Heart right ventricle (tissue), 16 donors: Measurements from ENCODE around the gene MYCN. TPM values are rescaled to one million over a fixed set of nuclear protein-coding genes. Genes with fewer than 3 reads are reported as not detected.

Source experiments
- ATAC-seq, 8 donors: fragments of 200-7000 bp; cut with Tn5 transposase; one replicate each; pipeline ENCODE4 v1.9.1; 2020; ENCODE audit warnings: mild to moderate bottlenecking in 8 of 8, moderate library complexity in 8 of 8, moderate number of reproducible peaks in 1 of 8
- DNase-seq, 2 donors: peaks; one replicate each; pipeline ENCODE4 v3.0.0-alpha.2; 2020
- H3K27ac ChIP-seq, 10 donors: fragments of 200-600 bp; sonication (generic) in 2 of 10; one replicate each; pipeline versions ENCODE4 v1.5.0 to v1.8.0; 2020 to 2022; ENCODE audit warnings: mild to moderate bottlenecking in 3 of 10
- H3K27me3 ChIP-seq, 7 donors: fragments of 200-600 bp; one replicate each; pipeline ENCODE4 v1.8.0; 2021 to 2022; ENCODE audit warnings: mild to moderate bottlenecking in 2 of 7
- H3K36me3 ChIP-seq, 9 donors: fragments of 200-600 bp; sonication (generic) in 1 of 9; one replicate each; pipeline versions ENCODE4 v1.5.0 to v1.8.0; 2020 to 2022; ENCODE audit warnings: mild to moderate bottlenecking in 2 of 9
- H3K4me1 ChIP-seq, 9 donors: fragments of 200-600 bp; sonication (generic) in 1 of 9; one replicate each; pipeline versions ENCODE4 v1.5.0 to v1.8.0; 2020 to 2022; ENCODE audit warnings: mild to moderate bottlenecking in 4 of 9
- H3K4me3 ChIP-seq, 10 donors: fragments of 200-600 bp; sonication (generic) in 2 of 10; one replicate each; pipeline versions ENCODE4 v1.5.0 to v1.8.0; 2020 to 2022; ENCODE audit warnings: mild to moderate bottlenecking in 7 of 10, moderate library complexity in 2 of 10
- H3K9me3 ChIP-seq, 11 donors: fragments of 200-600 bp in 10 of 11; sonication (generic) in 2 of 11; one replicate each; pipeline versions ENCODE4 v1.5.0 to v1.8.0; 2013 to 2022; ENCODE audit warnings: mild to moderate bottlenecking in 2 of 11, control low read depth in 1 of 11, moderate library complexity in 1 of 11
- CTCF ChIP-seq, 9 donors: fragments of 200-600 bp; sonication (generic) in 2 of 9; IDR thresholded peaks; one replicate each; pipeline versions ENCODE4 v1.5.0 to v1.8.0; 2021 to 2022; ENCODE audit warnings: antibody characterized with exemption in 9 of 9, mild to moderate bottlenecking in 5 of 9, moderate library complexity in 1 of 9
- WGBS, 2 donors: extraction: QIAGEN DNeasy Blood & Tissue Kit; methylation state at CpG; one replicate each; pipeline ENCODE4 v1.1.7; 2013; ENCODE audit warnings: inconsistent platforms in 1 of 2; 5-methylcytosine and 5-hydroxymethylcytosine counted together
- intact Hi-C, 10 donors: fragments of 100-400 bp; cut with DNase I; formaldehyde crosslinking; loops; one replicate each; pipeline versions ENCODE4 v1.11.1 to v1.14.2; 2022
- polyA plus RNA-seq, 2 donors: library from polyadenylated mRNA; stranded (reverse); fragments of 200-250 nt; gene quantifications; one replicate each; pipeline ENCODE4 v1.2.3, GENCODE V29; 2013
- total RNA-seq, 10 donors: library from RNA; stranded (reverse); fragmentation: NEBNext Ultra II Directional in 3 of 10; extraction: Animal tissue kit (Norgen Biotek cat#: 25700) in 3 of 10; gene quantifications; one replicate each; pipeline versions ENCODE4 v1.2.1 to v1.2.4, GENCODE V29; 2021 to 2023
- donor health status: Arrhythmogenic right ventricular cardiomyopathy.
- donor health status: ischemic (EF 13 %, LVEDD 7.1; RV severe dilation, severe dysfunction).
- donor health status: healthy with polysubstance abuse.
- donor health status: DM: no; HTN: yes; CAD: no.
- donor health status: DM: no; HTN: no; CAD: no.
- donor health status: ischemic (EF 25% LVEDD 6.9; RV normal size, moderate dysfunction).
- donor health status: ischemic (EF 25% LVEDD 5.7; RV mildly dilated, moderate dysfunction).
- donor health status: healthy.
- donor health status: DM: yes; HTN: yes; CAD: no.
- donor health status: Ischemic cardiomyopathy.
- donor health status: ischemic (EF 35%, LVEDD 5.7; RV mildly dilated, moderate dysfunction).
- donor health status: nonischemic (EF 11% LVEDD 7.7; RV severe dilation, severe dysfunction).
- donor health status: DM: yes; HTN: yes; CAD: no.
- donor health status: PGD.
- donor health status: ischemic (EF 29% LVEDD 5.4; RV normal size, mild dysfunction).
- donor health status: nonischemic (EF 23%, LVEDD 6.1; RV moderate dilation, normal function).

The MYCN gene
- total and polyA plus RNA-seq, 12 donors, result 0.14 to 1.4 (median 0.52) TPM

- ATAC-seq (no peak), DNase-seq (no peak)
- no peak overlapping the region for H3K4me3 ChIP-seq
- no peak for TF ChIP-seq CTCF (IDR thresholded peaks at IDR 0.05)
- no peaks in the 10 kb centered on the region for H3K9me3 ChIP-seq
- H3K27me3 ChIP-seq, result peaks cover 0 to 8% (median 0%) of the 10 kb centered on the region in 7 donors
- no peaks in the 10 kb centered on the region for H3K36me3 ChIP-seq
- H3K27ac ChIP-seq, result no peak overlapping the region
- no peaks in the 10 kb centered on the region for H3K4me1 ChIP-seq
- intact Hi-C loops, result no loop called here
- WGBS, 2 donors, result 82 to 85% methylated on average over 14 of the region's 14 CpGs
Observed at GRCh38 chr2:15980605-15981098, 40.3 kb downstream of the MYCN start.

- intact Hi-C loops, result no loop called here
- Histone ChIP-seq H3K9me3 (no peaks in the 10 kb centered on the region), H3K4me3 (no peak overlapping the region), H3K36me3 (no peaks in the 10 kb centered on the region), H3K4me1 (no peaks in the 10 kb centered on the region), H3K27me3 (peaks cover 0 to 8% (median 0%) of the 10 kb centered on the region in 7 donors), H3K27ac (no peak overlapping the region)
- DNase-seq, result no peak
- no peak for TF ChIP-seq CTCF (IDR thresholded peaks at IDR 0.05)
- ATAC-seq, result no peak
- 91 to 92% methylated on average over 8 of the region's 8 CpGs for WGBS, 2 donors
Observed at GRCh38 chr2:15981646-15982045, 41.3 kb downstream of the MYCN start.

GRCh38 chr2:15982285-15983044 lies 42.1 kb downstream of the MYCN start:
- Histone ChIP-seq H3K27ac (no peak overlapping the region), H3K9me3 (no peaks in the 10 kb centered on the region), H3K36me3 (no peaks in the 10 kb centered on the region), H3K27me3 (peaks cover 0 to 10% (median 0%) of the 10 kb centered on the region in 7 donors), H3K4me1 (no peaks in the 10 kb centered on the region), H3K4me3 (no peak overlapping the region)
- TF ChIP-seq CTCF (IDR thresholded peaks at IDR 0.05), result no peak
- intact Hi-C loops, result no loop called here
- 58 to 69% methylated on average over 10 of the region's 10 CpGs for WGBS, 2 donors
- DNase-seq (no peak), ATAC-seq (no peak)

GRCh38 chr2:15983496-15983895 lies 43.1 kb downstream of the MYCN start:
- TF ChIP-seq CTCF (IDR thresholded peaks at IDR 0.05), result no peak
- no peaks in the 10 kb centered on the region for H3K9me3 ChIP-seq
- H3K27ac ChIP-seq, result no peak overlapping the region
- ATAC-seq (no peak), DNase-seq (no peak)
- WGBS, 2 donors, result 90 to 92% methylated on average over 8 of the region's 8 CpGs
- H3K36me3 ChIP-seq, result no peaks in the 10 kb centered on the region
- intact Hi-C loops, result no loop called here
- no peaks in the 10 kb centered on the region for H3K4me1 ChIP-seq
- H3K27me3 ChIP-seq, result peaks cover 0 to 14% (median 0%) of the 10 kb centered on the region in 7 donors
- H3K4me3 ChIP-seq, result no peak overlapping the region
